MM.1S (cell line): ENCODE results near the gene CCDC148.
"Not testable (repeated sequence)": the region's sequence is repeated elsewhere in the genome, so short reads cannot be mapped to it uniquely, and the experiment has no call there.

Experiments
- DNase-seq: peaks from one replicate; pipeline ENCODE4 v3.0.0-alpha.2; 2015
- H2AFZ ChIP-seq: fragments of 300-600 bp; sonication (generic); 2 replicates; pipeline ENCODE4 v1.6.0; 2016; ENCODE audit warnings: antibody characterized with exemption, low read length
- H3F3A ChIP-seq: fragments of 300-600 bp; sonication (generic); 2 replicates; pipeline ENCODE4 v1.6.1; 2016; ENCODE audit warnings: mild to moderate bottlenecking, antibody characterized with exemption, low read length, moderate library complexity, mixed read lengths; ENCODE audit not compliant: insufficient read depth
- H3K27ac ChIP-seq: fragments of 300-600 bp; sonication (generic); 2 replicates; pipeline ENCODE4 v1.5.1; 2016; ENCODE audit warnings: mild to moderate bottlenecking, low read length
- H3K27me3 ChIP-seq: fragments of 300-600 bp; sonication (generic); replicated peaks from 2 replicates; pipeline ENCODE4 v1.6.0; 2016; ENCODE audit warnings: low read length; ENCODE audit not compliant: insufficient read depth
- H3K36me3 ChIP-seq: fragments of 300-600 bp; sonication (generic); replicated peaks from 2 replicates; pipeline ENCODE4 v1.6.1; 2016; ENCODE audit warnings: mild to moderate bottlenecking, low read length, mixed read lengths; ENCODE audit not compliant: insufficient read depth
- H3K4me1 ChIP-seq: fragments of 300-600 bp; sonication (generic); 2 replicates; pipeline ENCODE4 v1.6.1; 2016; ENCODE audit warnings: low read length, mixed read lengths
- H3K4me2 ChIP-seq: fragments of 300-600 bp; sonication (generic); 2 replicates; pipeline ENCODE4 v1.6.0; 2016; ENCODE audit warnings: low read depth, low read length
- H3K4me3 ChIP-seq: fragments of 300-600 bp; sonication (generic); 2 replicates; pipeline ENCODE4 v1.5.1; 2016; ENCODE audit warnings: low read length, mixed read lengths
- H3K79me2 ChIP-seq: fragments of 300-600 bp; sonication (generic); 2 replicates; pipeline ENCODE4 v1.6.1; 2016; ENCODE audit warnings: mixed run types, low read length, mixed read lengths
- H3K9ac ChIP-seq: fragments of 300-600 bp; sonication (generic); 2 replicates; pipeline ENCODE4 v1.6.1; 2016; ENCODE audit warnings: low read length, mixed read lengths
- H3K9me2 ChIP-seq: fragments of 300-600 bp; sonication (generic); replicated peaks from 2 replicates; pipeline ENCODE4 v1.6.1; 2016; ENCODE audit warnings: mild to moderate bottlenecking, low read length, mixed read lengths; ENCODE audit not compliant: insufficient read depth
- H3K9me3 ChIP-seq: fragments of 300-600 bp; sonication (generic); replicated peaks from 2 replicates; pipeline ENCODE4 v1.6.1; 2016; ENCODE audit warnings: mild to moderate bottlenecking, low read length, mixed read lengths; ENCODE audit not compliant: insufficient read depth
- H4K20me1 ChIP-seq: fragments of 300-600 bp; sonication (generic); 2 replicates; pipeline ENCODE4 v1.6.1; 2016; ENCODE audit warnings: mild to moderate bottlenecking, low read length, moderate library complexity, mixed read lengths; ENCODE audit not compliant: insufficient read depth
- CTCF ChIP-seq: fragments of 300-600 bp; sonication (generic); IDR thresholded peaks from 2 replicates; pipeline ENCODE4 v1.5.1; 2016; ENCODE audit warnings: antibody characterized with exemption, low read length, mixed read lengths
- EZH2 ChIP-seq: fragments of 300-600 bp; sonication (generic); optimal IDR thresholded peaks from 2 replicates; pipeline ENCODE3; 2017; ENCODE audit warnings: low read depth, mild to moderate bottlenecking, antibody characterized with exemption, low read length, mixed read lengths
- EZH2phosphoT487 ChIP-seq: fragments of 300-600 bp; sonication (generic); IDR thresholded peaks from 2 replicates; pipeline ENCODE4 v1.6.1; 2018; ENCODE audit warnings: antibody characterized with exemption, low read length

The CCDC148 gene

GRCh38 chr2:158478816-158479215, 22.3 kb upstream of the CCDC148 start:
- peaks cover 18% of the 10 kb centered on the region for H3K79me2 ChIP-seq
- H3K4me3 ChIP-seq: no peak overlapping the region
- H4K20me1 ChIP-seq: no peaks in the 10 kb centered on the region
- no peaks in the 10 kb centered on the region for H3F3A ChIP-seq
- H3K27ac ChIP-seq: no peak overlapping the region
- no peak overlapping the region for H3K4me2 ChIP-seq
- H3K27me3 ChIP-seq: no peaks in the 10 kb centered on the region
- no peak overlapping the region for H3K9ac ChIP-seq
- H2AFZ ChIP-seq: no peak overlapping the region
- DNase-seq: no peak
- TF ChIP-seq EZH2 (no peak), EZH2phosphoT487 (no peak), CTCF (no peak)
- no peaks in the 10 kb centered on the region for H3K9me2 ChIP-seq
- H3K9me3 ChIP-seq: no peaks in the 10 kb centered on the region
- H3K4me1 ChIP-seq: peaks cover 15% of the 10 kb centered on the region
- H3K36me3 ChIP-seq: no peaks in the 10 kb centered on the region; the same call in 1 of the 2 replicates

GRCh38 chr2:158478237-158478636, 21.7 kb upstream of the CCDC148 start:
- peaks cover 15% of the 10 kb centered on the region for H3K4me1 ChIP-seq
- no peak overlapping the region for H3K4me2 ChIP-seq
- peaks cover 18% of the 10 kb centered on the region for H3K79me2 ChIP-seq
- H3K27ac ChIP-seq: no peak overlapping the region
- no peak for TF ChIP-seq EZH2phosphoT487
- no peak for TF ChIP-seq EZH2
- no peak for TF ChIP-seq CTCF
- no peaks in the 10 kb centered on the region for H3K9me2 ChIP-seq
- H3K9me3 ChIP-seq: no peaks in the 10 kb centered on the region
- H3K36me3 ChIP-seq: no peaks in the 10 kb centered on the region; the same call in 1 of the 2 replicates
- no peak overlapping the region for H2AFZ ChIP-seq
- no peak for DNase-seq
- no peaks in the 10 kb centered on the region for H4K20me1 ChIP-seq
- no peak overlapping the region for H3K9ac ChIP-seq
- H3K27me3 ChIP-seq: no peaks in the 10 kb centered on the region
- no peak overlapping the region for H3K4me3 ChIP-seq
- no peaks in the 10 kb centered on the region for H3F3A ChIP-seq

DNA sequence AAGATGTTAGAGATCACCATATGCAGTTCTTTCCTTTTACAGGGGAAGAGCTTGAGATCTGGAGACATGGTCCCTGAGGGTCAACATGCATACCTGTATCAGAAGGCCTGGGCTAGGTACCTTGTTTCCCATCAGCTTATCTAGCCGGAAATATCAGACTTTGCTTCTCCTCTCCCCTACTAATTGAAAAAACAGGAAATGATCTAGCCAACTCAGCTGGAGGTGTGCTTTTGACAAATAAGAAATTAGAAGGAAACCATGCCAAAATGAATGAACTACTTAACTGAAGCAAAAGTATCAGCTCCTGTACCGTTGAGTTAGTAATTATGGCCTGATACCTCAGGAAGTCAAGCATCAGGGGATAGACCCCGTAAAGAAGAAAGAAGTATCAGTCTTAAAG, 20.6 kb upstream of the CCDC148 start:
- no peaks in the 10 kb centered on the region; the same call in 1 of the 2 replicates for H3K36me3 ChIP-seq
- TF ChIP-seq EZH2 (no peak), CTCF (no peak), EZH2phosphoT487 (no peak)
- no peaks in the 10 kb centered on the region for H3K9me3 ChIP-seq
- no peaks in the 10 kb centered on the region for H3F3A ChIP-seq
- DNase-seq: no peak
- no peak overlapping the region for H3K4me3 ChIP-seq
- H2AFZ ChIP-seq: no peak overlapping the region
- H3K4me1 ChIP-seq: peaks cover 15% of the 10 kb centered on the region
- no peak overlapping the region for H3K4me2 ChIP-seq
- H3K27ac ChIP-seq: no peak overlapping the region
- no peak overlapping the region for H3K9ac ChIP-seq
- H3K79me2 ChIP-seq: peaks cover 15% of the 10 kb centered on the region
- no peaks in the 10 kb centered on the region for H4K20me1 ChIP-seq
- H3K27me3 ChIP-seq: no peaks in the 10 kb centered on the region
- H3K9me2 ChIP-seq: no peaks in the 10 kb centered on the region

DNA sequence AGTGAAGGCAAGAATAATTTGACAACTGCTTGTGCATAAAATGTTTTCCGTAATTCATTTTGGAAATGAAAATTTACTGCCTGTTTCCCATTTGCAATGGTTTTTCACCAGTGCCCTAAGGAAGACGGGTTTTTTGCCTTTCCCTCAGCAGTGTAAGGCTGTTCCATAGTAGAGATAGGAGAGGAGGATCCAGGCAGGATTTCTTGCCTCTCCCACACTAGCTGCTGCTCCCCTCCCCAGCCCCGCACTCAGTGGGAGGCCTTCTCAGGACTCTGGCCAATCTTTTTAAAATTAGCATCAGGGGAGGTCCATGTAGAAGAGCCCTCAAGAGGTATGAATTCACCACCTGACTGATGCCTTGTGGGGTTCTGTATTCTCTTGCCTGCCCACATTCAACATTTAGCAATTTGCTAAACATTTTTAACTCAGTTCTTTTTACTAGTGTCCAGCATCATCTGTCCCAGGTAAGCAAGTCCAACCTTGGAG, 18.0 kb upstream of the CCDC148 start:
- not testable (repeated sequence) for H3K27me3 ChIP-seq, H3K36me3 ChIP-seq, H4K20me1 ChIP-seq, H3K27ac ChIP-seq, H3K9me3 ChIP-seq, DNase-seq, H3K79me2 ChIP-seq, H3K4me2 ChIP-seq, H3K9me2 ChIP-seq, H3K4me3 ChIP-seq, H2AFZ ChIP-seq, H3F3A ChIP-seq, H3K9ac ChIP-seq
- H3K4me1 ChIP-seq: peaks cover 15% of the 10 kb centered on the region
